T1000 (cell line): Measurements from ENCODE around the gene ARHGEF19.
"Not testable (repeated sequence)": the region's sequence is repeated elsewhere in the genome, so short reads cannot be mapped to it uniquely, and the experiment has no call there.

Experiments used
- DNase-seq: peaks from one replicate; lab custom pipeline; 2025; ENCODE audit warnings: mixed read lengths; lab: John Stamatoyannopoulos, UW

Gene ARHGEF19

GRCh38 chr1:16212251-16212961 lies at the start of gene ARHGEF19:
Gene ARHGEF19 (minus strand): TSS chr1:16212652. CDS start chr1:16209054, 3,598 bp downstream.
- DNase-seq, result no peak

DNA sequence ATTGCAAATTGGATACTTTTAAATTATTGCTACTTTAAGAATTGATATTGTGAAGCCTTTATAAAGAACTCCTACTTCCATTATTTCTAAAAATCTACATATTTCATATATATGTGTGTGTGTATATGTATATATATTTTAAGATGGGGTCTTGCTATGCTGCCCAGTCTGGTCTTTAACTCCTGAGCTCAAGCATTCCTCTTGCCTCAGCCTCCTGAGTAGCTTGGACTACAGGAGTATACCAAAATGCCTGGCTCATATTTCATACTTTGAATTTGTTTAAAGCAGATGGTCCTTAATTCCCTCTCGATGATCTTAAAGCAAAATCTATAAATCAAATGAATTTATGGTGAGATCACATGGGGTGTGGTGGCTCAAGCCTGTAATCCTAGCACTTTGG lies 49.6 kb upstream of the ARHGEF19 start:
- DNase-seq, result no peak

DNA sequence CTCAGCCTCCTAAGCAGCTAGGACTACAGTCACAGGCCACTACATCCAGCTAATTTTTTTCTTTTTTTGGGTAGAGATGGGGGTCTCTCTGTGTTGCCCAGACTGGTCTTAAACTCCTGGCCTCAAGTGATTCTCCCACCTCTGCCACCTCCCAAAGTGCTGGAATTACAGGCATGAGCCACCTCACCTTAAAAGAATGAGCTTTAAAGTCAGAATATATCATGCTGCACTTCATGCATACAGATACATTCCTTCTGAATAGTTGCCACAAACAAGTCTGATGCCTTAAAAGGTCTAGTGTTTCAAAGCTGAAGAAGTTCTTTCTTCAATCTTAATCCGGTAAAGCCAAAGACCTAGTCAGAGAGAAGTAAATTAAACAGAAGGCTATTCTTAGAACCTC lies 48.4 kb upstream of the ARHGEF19 start:
- DNase-seq, result no peak

DNA sequence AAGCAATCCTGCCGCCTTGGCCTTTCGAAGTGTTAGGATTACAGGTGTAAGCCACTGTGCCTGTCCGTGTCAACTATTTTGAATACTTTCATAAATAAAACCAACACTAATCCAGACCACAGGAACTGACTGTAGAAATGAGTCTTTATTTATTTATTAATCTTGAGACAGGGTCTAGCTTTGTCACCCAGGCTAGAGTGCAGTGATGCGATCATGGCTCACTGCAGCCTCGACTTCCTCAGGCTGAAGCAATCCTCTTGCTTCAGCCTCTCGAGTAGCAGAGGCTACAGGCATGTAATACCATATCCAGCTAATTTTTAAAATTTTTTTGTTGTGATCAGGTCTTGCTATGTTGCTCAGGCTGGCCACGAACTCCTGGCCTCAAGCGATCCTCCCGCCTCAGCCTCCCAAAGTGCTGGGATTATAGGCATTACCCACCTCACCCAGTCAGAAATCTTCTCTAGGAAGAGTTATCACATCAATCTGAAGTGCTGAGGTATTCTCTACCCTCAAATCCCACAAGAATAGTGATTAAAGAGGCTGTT lies 46.2 kb upstream of the ARHGEF19 start:
- no peak for DNase-seq

DNA sequence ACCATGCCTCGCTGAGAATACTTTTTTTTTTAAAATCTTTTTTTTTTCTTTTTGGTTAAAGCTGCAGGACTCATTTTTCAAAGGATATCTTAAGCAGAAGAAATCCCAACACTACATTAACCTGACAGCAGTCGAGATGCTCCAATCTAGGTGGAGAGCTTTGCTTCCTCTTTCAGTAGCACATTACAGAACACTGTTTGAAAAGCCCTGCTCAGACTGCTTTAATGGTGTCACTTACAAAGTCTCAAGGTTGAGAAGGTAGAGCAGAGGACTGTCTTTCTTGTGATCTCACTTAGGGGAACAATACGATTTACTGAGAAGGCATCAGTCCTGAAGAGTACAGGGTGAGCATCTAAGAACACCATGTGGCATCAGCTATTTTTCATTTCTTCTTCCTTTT lies 45.5 kb upstream of the ARHGEF19 start:
- DNase-seq, result no peak

DNA sequence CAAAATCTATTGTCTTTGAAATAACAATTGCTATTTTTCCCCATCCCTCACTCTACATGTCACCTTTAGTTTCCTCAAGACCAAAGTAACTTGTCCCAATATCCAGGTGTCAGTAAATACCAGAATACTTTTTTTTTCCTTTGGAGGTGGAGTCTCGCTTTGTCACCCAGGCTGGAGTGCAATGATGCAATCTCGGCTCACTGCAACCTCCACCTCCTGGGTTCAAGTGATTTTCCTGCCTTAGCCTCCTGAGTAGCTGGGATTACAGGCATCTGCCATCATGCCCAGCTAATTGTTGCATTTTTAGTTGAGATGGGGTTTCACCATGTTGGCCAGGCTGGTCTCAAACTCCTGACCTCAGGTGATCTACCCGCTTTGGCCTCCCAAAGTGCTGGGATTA lies 45.1 kb upstream of the ARHGEF19 start:
- not testable (repeated sequence) for DNase-seq

- no peak for DNase-seq
Measured at GRCh38 chr1:16256478-16256877, 44.0 kb upstream of the ARHGEF19 start.

GRCh38 chr1:16254263-16254928 lies 41.9 kb upstream of the ARHGEF19 start:
- DNase-seq, result no peak

GRCh38 chr1:16253332-16253922 lies 41.0 kb upstream of the ARHGEF19 start:
- no peak for DNase-seq

DNA sequence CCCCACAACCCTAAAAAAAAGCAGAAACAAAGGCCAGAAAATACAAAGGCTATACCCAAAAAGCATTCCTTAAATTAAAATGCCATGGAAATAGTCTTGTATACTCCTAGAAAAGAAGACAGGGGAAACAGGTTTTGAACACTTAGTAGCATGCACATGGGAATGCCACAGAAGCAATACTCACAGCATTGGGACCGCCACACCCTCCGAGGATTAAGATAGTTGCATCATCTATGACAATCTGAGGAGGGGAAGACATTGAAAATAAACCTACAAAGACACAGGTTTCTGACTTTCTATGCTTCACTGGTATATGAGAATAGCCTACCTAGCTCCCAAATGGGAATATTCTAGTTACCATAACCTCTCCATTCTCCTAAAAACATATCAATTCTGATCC lies 40.5 kb upstream of the ARHGEF19 start:
- DNase-seq, result no peak

DNA sequence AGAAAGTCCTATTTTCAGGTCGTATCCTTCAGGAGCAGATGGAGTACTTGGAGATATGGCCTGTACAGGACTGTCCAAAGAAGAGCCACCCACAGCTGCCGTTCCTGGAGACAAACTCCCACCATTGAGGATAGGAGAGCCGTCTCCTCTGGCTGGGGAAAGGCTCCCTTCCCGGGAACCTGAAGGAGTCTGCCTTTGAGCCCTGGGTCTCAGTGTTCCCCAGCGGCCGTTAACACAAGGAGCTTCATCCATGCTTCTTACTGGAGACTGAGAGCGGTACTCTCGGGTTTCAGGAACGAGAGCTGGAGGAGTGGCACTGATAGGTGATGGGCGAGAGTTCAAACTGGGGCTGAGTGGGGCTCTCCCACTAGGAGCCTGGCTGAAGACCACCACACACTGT lies 38.9 kb upstream of the ARHGEF19 start:
- no peak for DNase-seq

DNA sequence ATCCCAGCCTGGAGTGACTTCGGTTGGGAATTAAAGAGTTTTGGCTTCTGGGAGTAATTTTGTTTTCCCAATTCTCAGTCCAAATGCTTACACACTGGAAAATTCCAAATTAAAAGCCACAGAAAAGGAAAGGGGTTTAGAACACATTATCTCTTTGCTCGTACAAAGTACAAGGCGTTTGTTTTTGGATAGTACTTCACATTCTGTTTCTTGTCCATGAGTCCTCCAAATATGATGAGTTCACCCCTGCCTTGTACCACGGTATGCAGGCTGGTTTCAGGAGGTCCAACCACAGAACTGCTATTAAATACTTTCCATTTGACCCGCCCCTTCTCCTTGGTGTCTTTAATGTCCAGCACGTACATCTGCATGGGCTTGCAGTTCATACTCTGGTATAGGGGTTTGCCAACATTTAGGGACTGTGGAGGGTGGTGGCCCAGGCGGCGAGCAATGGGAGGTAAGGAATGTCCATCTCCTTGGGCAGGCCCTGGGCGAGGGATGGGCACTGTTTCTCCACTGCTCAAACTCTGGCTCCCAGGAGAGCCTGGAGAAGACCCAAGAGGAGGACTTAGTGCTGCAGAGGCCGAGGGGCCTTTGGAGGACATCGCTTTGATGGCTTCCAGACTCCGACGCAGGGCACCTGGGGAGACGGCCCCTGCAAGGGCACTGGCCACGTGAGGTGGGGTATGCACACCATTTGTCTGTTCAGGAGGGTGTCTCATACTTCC lies 38.2 kb upstream of the ARHGEF19 start:
- DNase-seq, result no peak

GRCh38 chr1:16249596-16250241 lies 37.3 kb upstream of the ARHGEF19 start:
- no peak for DNase-seq

GRCh38 chr1:16248603-16249516 lies 36.4 kb upstream of the ARHGEF19 start:
- no peak for DNase-seq

- no peak for DNase-seq
Measured at GRCh38 chr1:16248007-16248436, 35.6 kb upstream of the ARHGEF19 start.

- DNase-seq, result no peak
Measured at GRCh38 chr1:16247441-16247840, 35.0 kb upstream of the ARHGEF19 start.

DNA sequence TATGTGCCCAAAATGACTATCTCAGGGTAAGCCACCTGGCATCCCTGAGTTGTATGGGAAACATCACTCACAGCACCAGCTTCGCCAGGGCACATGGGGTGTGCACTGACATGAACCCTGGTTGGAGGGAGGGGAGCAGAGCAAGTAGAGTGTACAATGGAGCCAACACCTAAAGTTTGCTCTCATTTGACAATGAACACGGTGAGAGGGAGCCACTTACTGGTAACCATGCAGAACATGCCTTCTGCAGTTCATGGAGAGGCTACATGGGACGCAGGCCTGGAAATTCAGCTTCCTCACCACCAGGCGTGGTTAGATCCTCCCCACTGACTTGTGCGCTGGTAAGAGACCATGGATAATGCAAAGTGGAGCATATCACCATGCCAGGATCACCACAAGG lies 34.5 kb upstream of the ARHGEF19 start:
- DNase-seq, result no peak

DNA sequence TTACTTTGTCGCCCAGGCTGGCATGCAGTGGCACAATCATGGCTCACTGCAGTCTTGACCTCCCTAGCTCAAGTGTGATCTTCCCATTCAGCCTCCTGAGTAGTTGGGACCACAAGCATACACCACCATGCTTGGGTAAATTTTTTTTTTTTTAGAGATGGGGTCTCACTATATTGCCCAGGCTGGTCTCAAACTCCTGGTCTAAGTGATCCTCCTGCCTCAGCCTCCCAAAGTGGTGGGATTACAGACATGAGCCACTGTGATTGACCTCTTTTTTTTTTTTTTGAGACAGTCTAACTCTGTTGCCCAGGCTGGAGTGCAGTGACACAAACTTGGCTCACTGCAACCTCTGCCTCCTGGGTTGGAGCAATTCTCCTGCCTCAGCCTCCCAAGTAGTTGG lies 33.8 kb upstream of the ARHGEF19 start:
- DNase-seq, result not testable (repeated sequence)

DNA sequence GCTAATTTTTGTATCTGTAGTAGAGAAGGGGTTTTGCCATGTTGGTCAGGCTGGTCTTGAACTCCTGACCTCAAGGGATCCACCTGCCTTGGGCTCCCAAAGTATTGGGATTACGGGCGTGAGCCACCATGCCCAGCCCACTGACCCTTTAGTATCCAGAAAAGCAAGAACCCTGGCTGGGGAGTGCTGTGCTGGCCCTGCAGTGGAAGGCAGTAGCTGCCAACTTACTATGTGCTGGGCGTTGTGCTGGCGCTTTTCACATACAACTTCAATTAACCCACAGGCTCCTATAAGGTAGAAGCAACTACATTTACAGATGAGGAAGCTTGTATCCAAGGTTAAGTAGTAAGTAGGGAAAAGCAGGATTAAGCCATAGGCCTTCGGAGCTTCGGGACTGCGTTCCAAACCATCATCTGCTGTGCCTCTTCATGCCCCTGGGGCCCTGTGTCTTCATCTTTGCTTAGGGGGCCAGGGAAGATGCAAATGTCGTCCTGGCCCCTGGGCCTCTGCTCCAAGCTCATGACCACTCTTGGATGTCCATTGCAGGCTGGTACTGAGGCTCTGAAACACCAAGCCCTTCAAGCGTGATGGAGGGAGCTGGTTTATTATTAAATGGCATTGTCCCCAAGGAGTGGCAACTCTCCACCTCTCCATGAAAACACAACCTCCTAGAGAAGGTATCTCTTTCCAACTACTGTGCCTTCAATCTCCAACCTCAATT lies 33.2 kb upstream of the ARHGEF19 start:
- no peak for DNase-seq

DNA sequence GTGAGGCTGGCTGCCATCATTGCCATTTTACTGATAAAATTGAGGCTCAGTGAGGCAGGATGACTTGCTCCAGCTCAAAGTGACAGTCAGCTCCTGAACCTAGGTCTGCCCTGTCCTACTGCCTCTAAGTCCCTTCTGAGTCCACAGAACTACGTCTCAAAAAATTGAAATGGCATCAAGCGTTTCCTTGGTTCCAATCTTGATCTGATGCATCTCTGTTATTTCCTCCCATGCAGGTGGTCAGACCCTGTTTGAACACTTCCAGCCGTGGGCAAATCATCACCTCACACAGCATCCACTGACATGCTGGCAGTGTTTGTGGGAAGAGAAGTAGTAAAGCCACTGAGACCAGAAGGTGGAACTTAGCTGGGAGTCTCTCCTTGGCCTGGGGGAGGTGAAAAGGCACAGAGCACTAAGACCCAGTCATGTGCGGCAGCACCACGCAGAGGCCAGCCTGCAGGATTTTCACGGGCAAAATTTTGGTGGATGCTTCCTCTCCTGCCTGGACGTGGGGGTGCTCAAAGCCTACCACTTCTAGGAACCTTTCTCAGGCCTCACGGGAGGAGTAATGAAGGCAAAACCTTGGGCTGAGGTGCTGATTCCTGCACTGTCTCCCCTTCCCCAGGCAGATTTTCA lies 32.3 kb upstream of the ARHGEF19 start:
- no peak for DNase-seq
